Fibroblast of pulmonary artery (primary cell): ENCODE data around the gene MYOCOS.

Source experiments
- DNase-seq: peaks from one replicate; pipeline ENCODE4 v3.0.0-alpha.2; 2010; ENCODE audit warnings: low read depth
- H3K4me3 ChIP-seq: replicated peaks from 2 replicates; pipeline ENCODE4 v1.5.1; 2011; ENCODE audit warnings: low read depth, mild to moderate bottlenecking, control low read depth, low read length, moderate library complexity
- CTCF ChIP-seq: IDR thresholded peaks from 2 replicates; pipeline ENCODE4 v1.5.1; 2011; ENCODE audit warnings: mild to moderate bottlenecking, control low read depth, low read length, inconsistent platforms; ENCODE audit errors: missing control alignments

The MYOCOS gene, protein sequence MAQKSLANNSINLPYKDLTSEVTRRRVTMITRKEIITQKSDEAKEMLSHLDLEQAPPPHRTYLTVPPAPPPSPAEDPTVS

DNA sequence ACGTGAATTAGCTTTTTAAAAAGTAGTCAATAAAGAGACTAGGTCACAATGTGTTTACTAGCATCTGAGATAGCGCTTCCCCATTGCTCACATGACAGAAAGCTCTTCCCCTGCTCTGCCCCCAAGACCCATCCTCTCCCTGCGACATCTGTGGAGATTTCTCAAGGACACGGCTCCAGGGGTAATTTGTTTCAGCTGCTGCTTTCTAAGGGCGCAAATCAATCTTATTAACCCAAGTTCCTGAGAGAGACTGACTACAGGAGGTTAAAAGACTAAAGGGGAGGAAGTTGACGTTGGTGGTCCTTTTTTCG, at the start of gene MYOCOS:
Gene MYOCOS, plus strand, starts transcription at position 92 of the 311 bp plus-strand sequence. CDS start 1,641 bp downstream, outside the sequence.
- no peak for TF ChIP-seq CTCF
- no peak for DNase-seq
- H3K4me3 ChIP-seq = no peak within 1 kb of the TSS

GRCh38 chr1:171576144-171576543, 45.9 kb upstream of the MYOCOS start:
- no peak overlapping the region for H3K4me3 ChIP-seq
- no peak for TF ChIP-seq CTCF
- no peak for DNase-seq

GRCh38 chr1:171581226-171581625, 40.8 kb upstream of the MYOCOS start:
- TF ChIP-seq CTCF = no peak
- no peak for DNase-seq
- no peak overlapping the region for H3K4me3 ChIP-seq

- no peak for DNase-seq
These were observed 40.3 kb upstream of the MYOCOS start for GRCh38 chr1:171581766-171582165.

GRCh38 chr1:171582589-171582988, 39.5 kb upstream of the MYOCOS start:
- DNase-seq = no peak
- no peak overlapping the region for H3K4me3 ChIP-seq
- TF ChIP-seq CTCF = no peak

More at GRCh38 chr1:171581766-171582165, 40.3 kb upstream of the MYOCOS start:
- H3K4me3 ChIP-seq = no peak overlapping the region
- no peak for TF ChIP-seq CTCF

DNA sequence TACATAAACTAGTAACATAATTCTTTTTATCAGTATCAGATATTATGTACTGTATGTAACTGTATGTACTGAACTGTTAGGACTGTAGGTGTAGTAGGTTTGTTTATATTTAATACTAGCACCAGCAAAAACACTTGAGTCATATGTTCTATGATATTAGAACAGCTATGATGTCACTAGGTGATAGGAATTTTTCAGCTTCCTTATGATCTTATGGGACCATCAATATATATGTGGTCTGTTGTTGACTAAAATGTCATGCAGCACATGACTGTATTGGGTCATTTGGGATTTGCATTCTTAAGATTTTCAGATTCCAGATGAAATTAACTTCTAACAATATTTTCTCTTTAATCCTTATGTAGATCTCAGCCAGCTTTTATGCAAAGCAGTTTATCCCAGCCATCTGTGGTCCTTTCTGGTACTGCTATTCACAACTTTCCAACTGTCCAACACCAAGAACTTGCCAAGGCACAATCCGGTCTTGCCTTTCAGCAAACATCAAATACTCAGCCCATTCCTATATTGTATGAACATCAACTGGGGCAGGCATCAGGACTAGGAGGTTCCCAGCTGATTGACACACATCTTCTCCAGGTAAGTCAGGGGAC, 38.3 kb upstream of the MYOCOS start:
- no peak for TF ChIP-seq CTCF
- DNase-seq = peak; percentile 11
- H3K4me3 ChIP-seq = no peak overlapping the region

GRCh38 chr1:171585715-171586114, 36.3 kb upstream of the MYOCOS start:
- no peak for DNase-seq
- H3K4me3 ChIP-seq = no peak overlapping the region
- no peak for TF ChIP-seq CTCF
